NCI-H2029 treated with DMSO at 0.1 percent for 48 hours (cell line): ENCODE data around the gene FAM240B.
A peak's percentile ranks its signal among the peaks of the same experiment; 100 is the strongest.

Experiments used
- DNase-seq: peaks from one replicate; lab custom pipeline; 2025; lab: John Stamatoyannopoulos, UW

The FAM240B gene

GRCh38 chr9:38700695-38701094, 19.2 kb downstream of the FAM240B start:
- peak; percentile 6 for DNase-seq

- DNase-seq = no peak
Measured at GRCh38 chr9:38699337-38699736, 20.6 kb downstream of the FAM240B start.

- no peak for DNase-seq
Measured at GRCh38 chr9:38697776-38698300, 22.1 kb downstream of the FAM240B start.

GRCh38 chr9:38696999-38697398, 22.9 kb downstream of the FAM240B start:
- DNase-seq = no peak

GRCh38 chr9:38694676-38695075, 25.3 kb downstream of the FAM240B start:
- DNase-seq = no peak

- no peak for DNase-seq
Measured at GRCh38 chr9:38692707-38693106, 27.2 kb downstream of the FAM240B start.

- DNase-seq = no peak
Measured at GRCh38 chr9:38690574-38690973, 29.4 kb downstream of the FAM240B start.

- DNase-seq = peak; percentile 64
Measured at GRCh38 chr9:38689678-38690077, 30.3 kb downstream of the FAM240B start.

GRCh38 chr9:38687992-38688391, 31.9 kb downstream of the FAM240B start:
- no peak for DNase-seq

GRCh38 chr9:38687389-38687842, 32.5 kb downstream of the FAM240B start:
- DNase-seq = no peak

- DNase-seq = no peak
Measured at GRCh38 chr9:38686933-38687332, 33.0 kb downstream of the FAM240B start.

- DNase-seq = no peak
Measured at GRCh38 chr9:38685535-38685934, 34.4 kb downstream of the FAM240B start.

GRCh38 chr9:38683336-38683735, 36.6 kb downstream of the FAM240B start:
- DNase-seq = no peak

GRCh38 chr9:38682713-38683112, 37.2 kb downstream of the FAM240B start:
- no peak for DNase-seq

GRCh38 chr9:38681747-38682227, 38.1 kb downstream of the FAM240B start:
- no peak for DNase-seq

- DNase-seq = no peak
Measured at GRCh38 chr9:38680837-38681445, 39.0 kb downstream of the FAM240B start.

GRCh38 chr9:38677660-38678303, 42.2 kb downstream of the FAM240B start:
- DNase-seq = no peak

GRCh38 chr9:38675831-38676230, 44.1 kb downstream of the FAM240B start:
- no peak for DNase-seq

GRCh38 chr9:38675211-38675610, 44.7 kb downstream of the FAM240B start:
- no peak for DNase-seq

GRCh38 chr9:38673399-38674193, 46.3 kb downstream of the FAM240B start:
- DNase-seq = no peak

- no peak for DNase-seq
Measured at GRCh38 chr9:38671748-38672147, 48.2 kb downstream of the FAM240B start.

- peak; percentile 42 for DNase-seq
Measured at GRCh38 chr9:38671372-38671731, 48.6 kb downstream of the FAM240B start.
